MV-4-11 (cell line): ENCODE results near the gene GJD2.

Experiments
- DNase-seq: peaks from one replicate; lab custom pipeline; 2025; lab: John Stamatoyannopoulos, UW

Gene GJD2

DNA sequence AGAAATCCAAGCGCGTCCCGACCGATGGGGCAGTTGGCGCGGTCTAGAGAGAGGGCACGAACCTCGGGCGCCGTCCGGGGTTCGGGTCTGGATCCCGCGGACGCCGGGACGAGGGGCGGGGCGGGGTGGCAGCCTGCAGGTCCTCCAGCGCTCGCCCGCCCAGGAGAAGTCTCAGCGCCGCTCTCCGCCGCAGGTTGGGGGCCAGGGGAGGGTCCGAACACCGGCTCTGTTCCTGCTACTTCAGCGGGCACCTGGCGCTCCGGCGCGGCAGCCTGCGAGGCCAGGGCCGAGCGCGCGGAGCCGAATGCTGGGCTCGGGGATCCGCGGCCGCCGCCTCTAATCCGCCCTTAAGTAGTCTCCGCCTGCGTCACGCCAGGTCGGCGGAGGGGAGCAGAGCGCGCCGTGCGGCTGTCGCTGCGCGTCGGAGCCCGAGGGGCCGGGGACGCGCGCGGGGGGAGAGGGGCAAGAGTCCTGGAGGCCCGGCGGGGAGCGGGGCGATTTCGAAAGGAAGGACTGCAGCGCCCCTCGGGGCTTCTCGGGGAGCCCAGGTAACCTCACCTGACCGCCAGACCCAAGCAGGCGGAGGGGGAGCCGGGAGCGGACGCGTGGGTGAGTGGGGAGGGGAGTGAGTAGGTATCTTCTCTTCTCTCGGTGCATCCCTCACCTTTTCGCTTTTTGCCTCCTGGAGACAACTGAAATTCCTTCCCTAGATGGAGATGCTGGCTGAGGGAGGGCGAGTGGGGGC is at the start of gene GJD2:
Gene GJD2, minus strand, starts transcription at position 325 of the 745 bp plus-strand sequence. CDS start 510 bp downstream, outside the sequence.
- DNase-seq: no peak

DNA sequence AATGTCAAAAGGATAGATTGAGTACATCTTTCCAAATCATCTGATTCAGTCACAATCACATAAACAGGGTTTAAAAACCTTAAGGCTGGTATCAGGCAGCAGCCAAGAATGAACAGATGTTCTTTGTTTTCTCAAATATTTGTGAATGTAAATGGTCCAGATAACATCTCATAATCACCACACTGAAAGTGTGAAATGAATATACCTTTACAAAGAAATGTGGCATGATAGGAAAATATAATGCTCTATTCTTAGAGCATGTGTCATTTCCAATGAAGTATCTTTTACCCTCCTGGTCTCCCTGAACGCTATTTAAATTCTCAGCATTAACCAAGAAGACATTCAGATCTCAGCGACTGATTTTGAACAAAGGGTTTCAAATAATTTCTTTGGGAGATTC is 49.3 kb upstream of the GJD2 start:
- DNase-seq: no peak

DNA sequence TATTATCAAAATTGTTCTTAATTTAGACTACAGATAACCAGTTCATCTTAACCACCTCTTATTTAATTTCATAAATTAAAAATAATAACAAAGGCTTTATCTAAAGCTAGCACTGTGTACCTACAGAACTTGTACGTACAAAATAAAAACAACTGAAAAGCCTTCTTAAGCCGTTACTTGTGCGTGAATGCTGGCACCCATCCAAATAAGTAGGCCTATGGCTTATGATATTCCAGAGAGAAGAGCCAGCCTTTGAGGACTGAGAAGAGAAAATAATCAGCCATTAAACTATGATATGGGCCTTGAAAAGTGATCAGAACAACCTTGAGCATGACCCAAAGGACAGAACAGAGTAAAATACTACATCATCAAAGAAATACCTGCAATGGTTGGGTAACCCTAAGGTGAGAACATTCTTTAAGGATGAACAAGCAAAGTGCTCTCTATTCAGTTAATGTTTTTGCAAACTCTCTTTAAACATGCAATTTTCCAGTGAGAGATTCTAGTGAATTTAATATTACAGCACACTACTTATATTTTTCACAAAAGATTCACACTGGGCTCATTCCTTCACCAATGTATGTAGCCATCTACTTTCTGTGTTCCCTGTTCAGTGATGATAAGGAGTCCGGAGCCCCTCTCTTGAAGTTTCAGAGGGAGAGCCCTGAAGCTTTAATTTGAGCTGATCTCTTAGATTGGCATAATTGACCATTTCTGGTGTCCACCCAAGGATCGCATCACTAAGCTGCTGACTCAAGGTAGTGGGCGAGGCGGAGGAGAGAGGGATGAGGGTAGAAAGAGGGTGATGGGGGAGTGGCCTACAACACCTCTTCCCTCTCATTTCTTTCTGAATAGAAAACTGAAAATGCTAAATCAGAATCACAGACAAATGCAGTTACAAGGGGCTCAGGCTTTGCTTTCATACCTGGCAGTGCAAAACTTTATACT is 48.3 kb upstream of the GJD2 start:
- DNase-seq: no peak

DNA sequence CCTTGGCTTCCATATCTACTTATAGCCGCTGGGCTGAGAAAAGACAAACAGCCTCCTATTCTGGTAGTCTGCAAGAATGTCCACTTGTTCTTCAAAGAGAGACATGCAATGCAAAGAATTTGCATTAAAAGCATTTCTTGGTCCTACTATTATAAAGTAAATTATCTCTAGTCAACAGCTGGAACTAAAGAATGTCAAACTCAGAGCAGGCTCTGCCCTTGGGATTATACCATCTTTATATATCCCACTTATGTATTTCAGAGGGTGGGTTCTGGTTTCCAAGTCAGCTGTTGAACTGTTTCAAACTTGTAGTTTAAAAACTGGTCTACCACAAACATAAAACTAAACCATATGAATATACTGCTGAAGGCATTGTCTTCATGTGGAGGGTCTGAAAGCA is 47.6 kb upstream of the GJD2 start:
- DNase-seq: no peak

DNA sequence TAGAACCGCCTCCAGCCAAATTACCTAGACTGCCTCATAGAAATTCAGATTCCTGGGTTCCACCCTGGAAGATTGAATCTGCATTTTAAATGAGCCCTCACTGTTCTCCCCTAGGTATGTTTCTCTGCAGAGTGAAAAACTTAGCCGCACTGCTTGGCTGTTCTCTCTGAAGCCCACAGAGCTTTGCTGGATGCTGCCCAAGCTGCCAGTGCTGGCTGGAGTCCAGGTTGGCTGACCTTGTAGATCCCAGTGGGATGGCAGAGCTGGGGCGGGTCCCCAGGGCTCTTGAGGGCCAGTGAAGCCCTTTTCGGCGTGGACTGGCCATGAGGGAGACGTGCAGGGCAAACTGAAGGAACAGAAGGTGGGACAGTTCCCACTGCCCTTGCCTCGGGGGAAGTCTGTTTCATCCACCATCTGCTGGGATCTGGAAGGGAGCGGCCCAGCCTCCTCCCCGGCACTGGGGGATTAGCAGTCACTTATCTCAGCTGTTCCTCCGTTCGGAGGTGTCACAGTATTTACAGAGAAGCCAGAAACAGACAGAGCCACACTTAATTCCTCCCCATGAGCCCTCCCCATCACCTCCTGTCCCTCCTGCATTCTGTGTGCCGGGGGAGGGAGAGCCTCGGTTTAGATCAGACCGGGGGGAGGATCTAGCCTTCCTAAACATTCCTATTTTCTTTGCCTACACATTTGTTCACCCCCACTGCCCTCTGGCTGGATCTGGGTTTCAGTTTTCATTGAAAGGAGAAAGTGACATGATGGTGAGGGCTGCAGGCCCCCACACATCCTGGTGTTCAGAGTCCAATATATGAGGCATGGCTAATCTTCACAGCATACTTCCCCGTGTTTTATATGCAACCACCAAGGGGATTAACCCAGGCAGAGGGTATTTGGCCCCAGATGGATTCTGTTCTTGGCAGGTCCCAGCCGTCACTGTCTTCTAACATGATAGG is 44.6 kb upstream of the GJD2 start:
- no peak for DNase-seq

DNA sequence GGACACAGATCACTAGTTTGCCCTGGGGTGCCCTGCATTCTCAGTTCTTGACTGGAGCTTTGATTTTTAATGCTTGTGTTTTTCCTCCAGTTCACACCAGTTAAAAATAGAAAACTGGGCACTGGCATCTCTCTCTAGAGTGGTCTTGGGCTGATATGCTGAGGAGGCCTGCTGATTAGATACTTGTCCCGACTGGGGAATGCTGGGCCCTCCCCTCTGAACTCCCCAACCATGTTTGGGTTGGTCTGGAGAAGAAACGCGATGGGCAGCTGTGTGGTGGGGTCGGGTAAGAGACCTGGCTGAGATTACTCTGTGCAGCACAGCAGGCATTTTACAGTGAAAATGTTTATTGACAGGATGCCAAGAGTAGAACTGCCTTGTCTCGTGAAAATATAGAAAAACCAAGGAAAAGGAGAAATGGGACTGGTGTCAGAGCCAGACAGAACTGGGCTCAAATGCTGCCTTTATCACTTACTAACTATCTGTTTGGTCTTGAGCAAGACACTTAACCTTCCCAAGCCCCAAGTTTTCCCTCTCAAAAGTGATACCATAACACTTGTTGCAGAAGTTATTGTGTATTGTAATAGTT is 42.1 kb upstream of the GJD2 start:
- DNase-seq: no peak

DNA sequence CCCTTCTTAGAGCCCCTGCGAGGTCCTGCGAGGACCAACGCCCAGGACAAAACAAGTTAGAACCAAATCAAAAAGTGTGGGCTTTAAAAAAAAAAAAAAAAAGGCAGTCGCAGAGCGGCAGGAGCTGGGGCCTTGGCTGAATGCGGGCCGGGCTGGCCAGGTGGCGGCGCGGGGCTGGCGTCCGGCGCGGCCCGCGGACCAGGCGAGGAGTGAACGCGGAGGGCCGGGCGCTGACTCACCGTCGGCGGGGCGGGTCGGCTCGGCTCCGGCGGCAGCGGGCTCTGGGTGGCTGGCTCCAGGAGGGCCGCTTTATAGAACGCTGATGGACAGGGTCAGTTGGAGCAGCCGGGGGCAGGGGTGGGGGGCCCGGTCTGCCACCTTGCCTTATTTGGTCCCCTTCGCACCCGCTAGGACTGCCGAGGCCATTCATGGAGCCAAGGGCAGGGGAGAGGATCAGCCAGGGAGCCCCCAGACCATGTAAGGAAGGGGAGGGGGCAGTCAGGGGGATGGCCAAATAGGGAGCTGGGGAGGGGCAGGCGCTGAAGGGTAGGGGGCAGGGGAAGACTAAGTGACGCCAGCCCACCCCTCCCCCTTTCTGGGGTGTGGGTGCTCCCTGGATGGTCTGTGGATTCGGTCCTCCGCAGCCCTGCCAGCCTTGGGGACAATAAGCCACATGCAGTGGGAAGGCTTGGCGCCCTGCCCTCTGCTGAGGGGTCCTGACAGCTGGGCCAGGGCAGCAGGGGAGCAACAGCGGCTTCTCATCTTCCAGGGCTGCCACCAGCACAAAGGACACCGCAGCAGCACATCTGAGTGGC is 40.7 kb upstream of the GJD2 start, which contains the start of gene ACTC1:
Gene ACTC1, minus strand, starts transcription at position 283 of the 815 bp plus-strand sequence. CDS start 741 bp downstream, outside the sequence.
- no peak for DNase-seq

DNA sequence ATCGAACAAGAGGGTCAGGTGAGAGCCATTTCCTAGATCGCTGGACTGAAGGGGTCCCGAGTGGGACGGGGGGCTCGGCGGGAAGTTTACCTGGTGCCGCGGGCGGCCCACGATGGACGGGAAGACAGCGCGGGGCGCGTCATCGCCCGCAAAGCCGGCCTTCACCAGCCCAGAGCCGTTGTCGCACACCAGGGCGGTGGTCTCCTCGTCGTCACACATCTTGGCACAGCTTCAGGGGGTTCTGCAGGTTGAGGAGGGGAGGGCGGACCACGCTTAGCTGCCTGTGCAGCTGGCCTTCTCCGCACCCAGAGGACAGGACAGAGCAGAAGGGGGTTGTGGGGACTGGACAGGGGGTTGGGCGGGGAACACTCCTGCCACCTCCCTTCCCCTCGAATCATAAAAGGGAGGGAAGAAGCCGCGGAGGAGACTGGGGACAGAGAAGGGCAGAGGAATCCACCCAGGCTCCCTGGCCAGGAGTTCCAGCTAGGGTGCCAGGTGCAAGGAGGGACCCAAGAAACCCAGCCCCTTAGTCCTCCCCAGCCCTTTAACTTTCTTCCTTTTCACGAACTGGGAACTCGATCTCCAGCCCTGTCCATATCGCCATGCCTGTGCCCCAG is 39.9 kb upstream of the GJD2 start:
- no peak for DNase-seq

DNA sequence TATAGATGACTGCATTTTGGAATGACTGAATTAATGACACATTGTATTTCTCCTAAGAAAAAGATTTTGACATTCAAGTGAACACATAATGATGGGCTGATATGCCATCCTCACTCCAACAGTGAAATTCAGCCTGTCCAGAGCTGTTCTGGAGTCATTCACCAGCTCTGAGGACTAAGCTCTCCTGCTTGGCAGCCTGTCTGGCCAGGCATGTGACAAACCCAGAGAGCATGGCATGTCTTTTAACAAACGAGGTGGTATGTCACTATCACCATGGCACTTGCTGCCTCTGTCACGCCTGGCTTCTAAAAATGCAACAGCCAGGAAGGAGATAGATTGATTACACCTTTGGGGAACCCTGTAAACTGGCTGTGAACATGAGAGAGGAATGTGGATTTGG is 39.1 kb upstream of the GJD2 start:
- no peak for DNase-seq

DNA sequence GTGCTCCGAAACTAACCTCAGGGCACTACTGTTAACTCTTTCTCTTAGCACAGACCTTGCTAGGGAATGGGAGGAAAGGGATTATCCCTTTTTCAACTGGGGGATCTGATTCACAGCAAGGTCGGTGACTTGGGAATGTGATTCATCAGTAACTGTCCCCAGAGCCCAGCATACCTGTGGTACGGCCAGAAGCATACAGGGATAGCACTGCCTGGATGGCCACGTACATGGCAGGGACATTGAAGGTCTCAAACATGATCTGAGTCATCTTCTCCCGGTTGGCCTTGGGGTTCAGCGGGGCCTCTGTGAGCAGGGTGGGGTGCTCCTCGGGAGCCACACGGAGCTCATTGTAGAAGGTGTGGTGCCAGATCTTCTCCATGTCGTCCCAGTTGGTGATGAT is 38.3 kb upstream of the GJD2 start:
- no peak for DNase-seq

DNA sequence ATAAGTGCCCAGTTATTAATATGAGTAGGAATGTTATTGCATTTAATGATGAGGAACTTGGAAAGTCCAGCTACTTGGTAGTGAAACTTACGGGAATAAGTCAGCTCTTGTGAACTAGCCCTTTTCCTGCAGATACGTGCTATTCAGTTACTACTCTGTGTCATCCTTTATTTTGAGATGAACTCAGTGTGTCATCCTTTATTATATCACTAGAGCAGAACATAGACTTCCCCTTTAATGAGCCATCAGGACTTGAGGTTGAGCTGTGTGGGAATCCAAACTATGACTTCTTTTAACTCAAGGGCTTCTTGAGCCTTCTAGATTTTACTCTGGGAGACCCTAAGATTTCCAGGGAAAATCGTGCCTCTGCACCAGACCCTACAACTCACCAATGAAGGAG is 36.9 kb upstream of the GJD2 start:
- no peak for DNase-seq

DNA sequence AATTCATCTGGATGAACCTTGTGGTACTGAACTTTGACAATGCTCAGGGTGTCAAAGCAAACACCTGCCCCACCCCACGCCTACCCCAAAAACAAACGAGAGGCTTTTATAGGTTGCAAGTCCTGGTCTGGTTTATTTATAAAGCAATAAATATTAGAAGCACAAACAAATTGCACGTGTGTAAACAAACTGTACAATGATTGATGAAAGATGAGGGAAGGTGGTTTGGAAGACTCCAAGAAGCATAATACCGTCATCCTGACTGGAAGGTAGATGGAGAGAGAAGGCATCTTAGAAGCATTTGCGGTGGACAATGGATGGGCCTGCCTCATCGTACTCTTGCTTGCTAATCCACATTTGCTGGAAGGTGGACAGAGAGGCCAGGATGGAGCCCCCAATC is 35.3 kb upstream of the GJD2 start:
- DNase-seq: no peak

DNA sequence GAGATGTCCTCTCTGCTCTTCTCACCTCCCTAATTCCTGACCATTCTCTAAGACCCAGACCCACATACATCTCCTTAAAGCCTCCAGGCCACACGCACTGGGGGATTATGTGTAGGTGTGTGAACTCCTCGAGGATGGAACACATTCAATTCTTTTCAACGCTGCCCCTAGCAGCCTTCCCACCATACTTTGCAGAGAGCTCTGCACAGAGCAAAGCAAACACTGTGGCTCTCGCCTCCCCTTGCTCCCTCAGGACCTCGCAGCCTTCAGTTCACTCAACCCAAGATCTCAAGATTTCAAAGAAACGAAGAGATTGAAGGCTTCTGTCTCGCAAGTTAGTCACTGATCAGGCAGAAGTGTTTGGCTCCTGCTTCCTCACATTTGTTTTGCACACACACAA is 34.5 kb upstream of the GJD2 start:
- DNase-seq: no peak

DNA sequence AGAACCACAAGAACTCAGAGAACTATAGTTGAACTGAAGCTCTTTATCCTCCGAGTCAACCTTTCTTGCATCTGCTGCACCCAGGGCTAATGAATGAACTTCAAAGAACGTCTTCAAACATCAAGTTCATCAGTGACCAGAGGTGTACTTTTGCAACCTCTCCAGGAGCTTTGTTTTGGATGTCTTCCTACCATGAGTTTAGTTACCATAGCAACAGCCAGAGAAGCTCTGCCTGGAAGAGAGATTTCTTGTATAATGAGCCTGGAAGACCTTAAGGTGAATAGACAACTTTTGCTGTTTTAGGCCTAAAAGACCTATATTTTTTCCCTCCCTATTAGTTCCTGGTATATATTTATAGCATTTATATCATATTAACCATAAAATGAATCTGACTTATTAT is 31.4 kb upstream of the GJD2 start:
- DNase-seq: no peak

DNA sequence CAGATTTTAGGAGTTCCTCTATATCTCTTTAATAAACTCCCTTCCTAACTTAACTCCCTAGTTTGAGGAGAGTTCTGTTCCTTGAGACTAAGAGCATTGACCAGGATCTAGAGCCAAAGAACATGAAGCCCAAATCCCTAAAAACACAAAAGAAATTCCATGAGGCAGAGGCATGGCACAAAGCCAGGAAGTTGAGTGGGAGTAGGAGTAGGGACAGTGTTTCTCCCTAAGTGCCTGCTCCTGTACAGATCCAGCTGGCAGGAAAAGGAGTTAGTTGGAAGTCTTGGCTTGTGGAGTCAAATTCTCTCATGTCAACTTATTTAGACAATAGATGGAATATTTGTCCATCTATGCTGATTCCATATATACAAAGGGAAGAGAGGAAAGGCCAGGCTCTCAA is 29.2 kb upstream of the GJD2 start:
- DNase-seq: no peak

DNA sequence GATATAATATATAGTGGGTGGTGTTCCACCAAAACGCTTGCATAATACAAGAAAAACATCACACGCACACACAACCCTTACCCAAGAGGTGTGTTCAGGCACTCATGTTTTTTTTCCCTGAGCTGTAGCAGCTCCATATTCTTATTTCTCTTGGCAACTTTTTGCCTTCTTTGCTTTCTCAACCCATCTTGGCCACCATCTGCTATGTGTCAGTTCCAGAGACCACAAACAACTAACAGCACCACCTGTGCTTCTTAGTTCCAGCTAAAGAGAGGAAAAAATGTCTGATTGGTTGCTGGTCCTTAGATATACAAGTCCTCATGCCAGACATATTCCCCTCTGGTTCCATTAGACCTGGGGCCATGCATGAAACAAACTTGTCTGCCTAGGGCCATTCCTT is 28.6 kb upstream of the GJD2 start:
- DNase-seq: no peak

DNA sequence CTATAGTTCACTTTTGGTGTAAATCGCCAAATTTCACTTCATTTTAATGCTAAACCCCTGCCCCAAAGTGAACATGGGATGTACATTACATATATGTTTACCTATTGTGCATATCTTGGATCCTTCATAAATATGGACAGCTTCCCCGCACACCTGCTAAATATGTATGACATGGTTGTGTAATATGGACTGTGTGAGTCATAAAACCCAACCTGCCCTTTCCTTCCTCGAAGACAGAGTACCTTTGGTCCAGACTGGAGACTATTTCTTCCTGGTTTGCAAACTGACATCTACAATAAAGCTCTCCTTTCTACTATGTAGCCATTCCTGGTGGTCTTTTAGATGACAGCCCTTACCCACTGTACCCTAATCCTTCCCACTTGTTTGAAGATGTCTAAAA is 28.1 kb upstream of the GJD2 start:
- no peak for DNase-seq

DNA sequence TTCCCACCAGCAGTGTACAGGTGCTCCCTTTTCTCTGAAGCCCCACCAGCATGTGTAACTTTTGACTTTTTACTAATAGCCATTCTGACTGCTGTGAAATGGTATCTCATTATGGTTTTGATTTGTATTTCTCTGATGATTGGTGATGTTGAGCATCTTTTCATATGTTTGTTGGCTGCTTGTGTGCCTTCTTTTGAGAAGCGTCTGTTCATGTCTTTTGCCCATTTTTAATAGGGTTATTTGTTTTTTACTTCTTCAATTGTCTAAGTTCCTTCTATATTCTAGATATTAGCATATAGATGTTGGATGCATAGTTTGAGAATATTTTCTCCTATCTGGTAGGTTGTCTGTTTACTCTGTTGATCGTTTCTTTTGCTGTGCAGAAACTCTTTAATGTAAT is 25.9 kb upstream of the GJD2 start:
- no peak for DNase-seq

DNA sequence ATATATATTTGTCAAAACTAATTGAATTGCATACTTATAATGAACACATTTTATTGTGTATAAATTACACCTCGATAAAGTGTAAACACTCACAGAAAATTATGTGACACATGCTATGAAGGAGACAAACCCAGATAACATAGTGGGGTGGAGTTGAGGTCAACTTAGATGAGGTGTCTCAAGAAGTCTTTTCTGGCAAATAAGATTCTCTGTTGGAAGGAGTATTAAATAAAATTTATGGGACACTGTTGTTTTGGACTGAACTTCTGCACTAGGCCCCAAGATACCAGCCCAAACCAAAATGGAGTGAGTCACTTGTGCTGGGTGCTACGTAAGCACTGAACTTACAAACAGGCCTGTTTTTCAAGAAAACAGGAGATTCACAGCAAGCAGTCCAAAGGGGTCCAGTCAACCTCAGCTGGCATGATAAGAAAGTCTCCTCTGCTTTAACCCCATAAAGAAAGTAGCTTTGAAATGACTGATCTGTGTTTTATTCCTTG is 21.9 kb upstream of the GJD2 start:
- DNase-seq: no peak

DNA sequence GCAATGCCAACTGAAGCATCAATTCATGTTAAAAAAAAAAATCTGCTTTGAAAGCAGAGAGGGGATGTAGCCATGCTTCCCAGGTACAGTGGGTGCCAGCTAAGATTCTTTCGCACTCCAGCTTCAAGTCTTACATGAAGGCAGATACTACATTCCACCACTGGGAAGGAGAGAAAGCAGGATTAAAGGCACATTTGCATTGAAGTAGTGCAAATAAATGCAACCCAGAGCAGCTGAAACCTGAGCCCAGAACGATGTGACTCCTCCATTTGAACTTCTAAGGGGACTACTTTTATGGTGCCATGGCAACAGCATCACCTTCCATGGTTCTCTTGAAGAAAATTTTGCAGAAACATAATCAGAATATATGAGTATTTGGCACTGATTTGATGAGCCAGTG is 19.1 kb upstream of the GJD2 start:
- no peak for DNase-seq
